Tibial nerve (tissue), 4 donors: Measurements from ENCODE around the gene SLC5A11. TPM values are rescaled to one million over a fixed set of nuclear protein-coding genes. Genes with fewer than 3 reads are reported as not detected.

ENCODE experiments used
- DNase-seq, 2 donors: peaks; one replicate each; pipeline ENCODE4 v3.0.0-alpha.2; 2019; ENCODE audit warnings: low spot score in 2 of 2
- H3K27ac ChIP-seq, 4 donors: fragments of 200-600 bp; sonication (generic) in 3 of 4; one replicate each; pipeline ENCODE4 v1.5.1; 2017 to 2019; ENCODE audit warnings: mild to moderate bottlenecking in 1 of 4
- H3K27me3 ChIP-seq, 2 donors: fragments of 200-600 bp; sonication (generic) in 1 of 2; one replicate each; pipeline versions ENCODE4 v1.5.1 to v1.6.0; 2017 to 2019
- H3K36me3 ChIP-seq, 3 donors: fragments of 200-600 bp; sonication (generic); one replicate each; pipeline ENCODE4 v1.5.1; 2018 to 2019
- H3K4me1 ChIP-seq, 4 donors: fragments of 200-600 bp; sonication (generic) in 3 of 4; one replicate each; pipeline ENCODE4 v1.5.1; 2017 to 2019
- H3K4me3 ChIP-seq, 4 donors: fragments of 200-600 bp; sonication (generic) in 3 of 4; one replicate each; pipeline ENCODE4 v1.5.1; 2017 to 2019; ENCODE audit warnings: mild to moderate bottlenecking in 1 of 4, moderate library complexity in 1 of 4
- H3K9me3 ChIP-seq, 4 donors: fragments of 200-600 bp; sonication (generic) in 3 of 4; one replicate each; pipeline ENCODE4 v1.5.1; 2017 to 2019
- CTCF ChIP-seq, 5 experiments: fragments of 200-600 bp in 3 of 5; fragments of 450-650 bp in 2 of 5; sonication (generic) in 3 of 5; IDR thresholded peaks; one replicate each; pipeline ENCODE4 v1.5.1; 2016 to 2019; ENCODE audit warnings: antibody characterized with exemption in 5 of 5, mild to moderate bottlenecking in 3 of 5, moderate library complexity in 2 of 5
- EP300 ChIP-seq, 2 donors: sonication (generic); formaldehyde crosslinking; IDR thresholded peaks; one replicate each; pipeline ENCODE4 v1.6.1; 2017; ENCODE audit warnings: antibody characterized with exemption in 2 of 2, mild to moderate bottlenecking in 1 of 2
- POLR2A ChIP-seq, 2 donors: fragments of 450-650 bp; IDR thresholded peaks; one replicate each; pipeline ENCODE4 v1.6.1; 2017; ENCODE audit warnings: antibody characterized with exemption in 2 of 2, mild to moderate bottlenecking in 2 of 2, moderate library complexity in 2 of 2
- WGBS, 2 donors: methylation state at CpG; one replicate each; pipeline ENCODE4 v1.1.5; 2018; 5-methylcytosine and 5-hydroxymethylcytosine counted together
- total RNA-seq, 4 donors: library from RNA; depleted of rRNA; stranded (reverse); fragments of >200 nt; gene quantifications; one replicate each; pipeline ENCODE4 v1.1.0, GENCODE V29; 2016

SLC5A11 gene
- total RNA-seq, 4 donors from 2014 or later, result not detected

- no peaks in the 10 kb centered on the region for H3K9me3 ChIP-seq
- no peak overlapping the region for H3K27ac ChIP-seq
- TF ChIP-seq EP300 (IDR thresholded peaks at IDR 0.05), result no peak
- no peak for TF ChIP-seq CTCF (IDR thresholded peaks at IDR 0.05)
- TF ChIP-seq POLR2A (IDR thresholded peaks at IDR 0.05), result no peak
- peaks cover 0 to 7% (median 0%) of the 10 kb centered on the region in 3 donors for H3K36me3 ChIP-seq
- DNase-seq, result no peak
- H3K4me1 ChIP-seq, result peaks cover 0 to 4% (median 0%) of the 10 kb centered on the region in 4 donors
- no peak overlapping the region for H3K4me3 ChIP-seq
- no peaks in the 10 kb centered on the region for H3K27me3 ChIP-seq
- WGBS, 2 donors, result 89 to 91% methylated on average over 10 of the region's 10 CpGs
Observed at GRCh38 chr16:24908716-24909115, 63.0 kb downstream of the SLC5A11 start.

- peaks cover 0 to 4% (median 0%) of the 10 kb centered on the region in 4 donors for H3K4me1 ChIP-seq
- WGBS, 2 donors, result 65 to 74% methylated on average over 5 of the region's 5 CpGs
- no peak for DNase-seq
- H3K36me3 ChIP-seq, result peaks cover 0 to 7% (median 0%) of the 10 kb centered on the region in 3 donors
- no peak for TF ChIP-seq CTCF (IDR thresholded peaks at IDR 0.05)
- H3K9me3 ChIP-seq, result no peaks in the 10 kb centered on the region
- H3K4me3 ChIP-seq, result no peak overlapping the region
- H3K27ac ChIP-seq, result no peak overlapping the region
- H3K27me3 ChIP-seq, result no peaks in the 10 kb centered on the region
Observed at GRCh38 chr16:24909856-24910255, 64.1 kb downstream of the SLC5A11 start.

- DNase-seq, result no peak
- no peaks in the 10 kb centered on the region for H3K27me3 ChIP-seq
- no peak overlapping the region for H3K27ac ChIP-seq
- 62 to 83% methylated on average over 2 of the region's 2 CpGs for WGBS, 2 donors
- no peak overlapping the region for H3K4me3 ChIP-seq
- no peaks in the 10 kb centered on the region for H3K9me3 ChIP-seq
- no peak for TF ChIP-seq EP300 (IDR thresholded peaks at IDR 0.05)
- no peak for TF ChIP-seq POLR2A (IDR thresholded peaks at IDR 0.05)
- no peak for TF ChIP-seq CTCF (IDR thresholded peaks at IDR 0.05)
- H3K4me1 ChIP-seq, result no peaks in the 10 kb centered on the region
- peaks cover 0 to 41% (median 0%) of the 10 kb centered on the region in 3 donors for H3K36me3 ChIP-seq
Observed at GRCh38 chr16:24915019-24915418, 69.3 kb downstream of the SLC5A11 start.

GRCh38 chr16:24915576-24915975 is 69.8 kb downstream of the SLC5A11 start:
- Histone ChIP-seq H3K4me1 (no peaks in the 10 kb centered on the region), H3K9me3 (no peaks in the 10 kb centered on the region), H3K4me3 (no peak overlapping the region), H3K36me3 (peaks cover 0 to 46% (median 0%) of the 10 kb centered on the region in 3 donors), H3K27me3 (no peaks in the 10 kb centered on the region), H3K27ac (no peak overlapping the region)
- WGBS, 2 donors, result 80 to 91% methylated on average over 8 of the region's 8 CpGs
- TF ChIP-seq CTCF (IDR thresholded peaks at IDR 0.05) (no peak), POLR2A (IDR thresholded peaks at IDR 0.05) (no peak), EP300 (IDR thresholded peaks at IDR 0.05) (no peak)
- no peak for DNase-seq

- no peaks in the 10 kb centered on the region for H3K9me3 ChIP-seq
- no peaks in the 10 kb centered on the region for H3K27me3 ChIP-seq
- DNase-seq, result no peak
- peaks cover 0 to 63% (median 5%) of the 10 kb centered on the region in 3 donors for H3K36me3 ChIP-seq
- H3K4me1 ChIP-seq, result no peaks in the 10 kb centered on the region
- 94 to 95% methylated on average over 6 of the region's 6 CpGs for WGBS, 2 donors
- no peak overlapping the region for H3K27ac ChIP-seq
- TF ChIP-seq POLR2A (IDR thresholded peaks at IDR 0.05), result no peak
- TF ChIP-seq CTCF (IDR thresholded peaks at IDR 0.05), result no peak
- no peak for TF ChIP-seq EP300 (IDR thresholded peaks at IDR 0.05)
- H3K4me3 ChIP-seq, result no peak overlapping the region
Observed at GRCh38 chr16:24917236-24917635, 71.5 kb downstream of the SLC5A11 start.
